ENCODE results near the gene PTPRT. TPM values are rescaled to one million over a fixed set of nuclear protein-coding genes. Genes with fewer than 3 reads are reported as not detected.

Gene PTPRT
- total RNA-seq, 1 experiment from 2014 or later, result not detected

DNA sequence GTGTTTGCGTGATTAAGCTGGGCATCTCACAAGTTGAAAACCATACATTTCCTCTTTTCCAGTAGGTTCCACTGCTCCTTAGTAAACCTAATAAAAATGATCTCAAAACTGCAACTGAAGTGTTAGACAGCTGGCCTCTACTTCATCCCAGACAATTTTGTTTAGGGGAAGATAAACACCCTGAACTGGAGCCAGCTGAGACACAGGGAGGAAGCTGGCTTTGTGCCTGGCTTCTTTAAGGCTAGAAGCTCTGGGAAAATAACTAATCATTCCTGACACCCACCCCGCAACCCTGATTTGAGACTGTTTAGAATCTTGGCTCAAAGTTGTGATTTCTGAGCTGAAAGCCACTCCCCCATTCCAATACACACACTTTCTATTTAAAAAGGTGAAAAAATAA is 11.6 kb downstream of the PTPRT start:
- DNase-seq (ENCODE audit: low read depth, low spot score) (no peak), ATAC-seq (no peak)
- Histone ChIP-seq H3K9ac (ENCODE audit: low read length) (no peak overlapping the region), H4K20me1 (ENCODE audit: insufficient read depth) (no peaks in the 10 kb centered on the region), H3K27me3 (ENCODE audit: insufficient read depth, low read length) (peaks cover 6% of the 10 kb centered on the region; the same call in 1 of the 2 replicates), H3K9me3 (ENCODE audit: control insufficient read depth in 1 of 2, insufficient read depth in 1 of 2, low read depth in 1 of 2, low read length in 2 of 2) (no peaks in the 10 kb centered on the region), H3K4me3 (replicated peaks in 1 of 2; ENCODE audit: low read depth in 1 of 2, low read length in 2 of 2) (no peak overlapping the region), H3K9me2 (ENCODE audit: insufficient read depth) (no peaks in the 10 kb centered on the region), H3K36me3 (ENCODE audit: control insufficient read depth in 1 of 2, insufficient read depth in 2 of 2, low read length in 2 of 2) (no peaks in the 10 kb centered on the region), H3K27ac (ENCODE audit: low read depth, low read length) (no peak overlapping the region), H3K79me2 (ENCODE audit: insufficient read depth, low read length) (no peaks in the 10 kb centered on the region), H3K4me1 (ENCODE audit: control insufficient read depth in 1 of 2, insufficient read depth in 2 of 2, low read length in 2 of 2) (no peaks in the 10 kb centered on the region), H3K4me2 (ENCODE audit: low read length) (no peak overlapping the region), H2AFZ (ENCODE audit: low read depth, low read length, poor library complexity, severe bottlenecking) (no peak overlapping the region)
- intact Hi-C loops (cut with micrococcal nuclease), result no loop called here
- POLR2A ChIA-PET, result no interaction called here
- RAD21 ChIA-PET (ENCODE audit: low non-redundant PET in 1 of 2, low total read pairs in 2 of 2, uncharacterized antibody in 2 of 2, unreplicated experiment in 2 of 2), result no interaction called here
- TF ChIP-seq EZH2phosphoT487 (IDR thresholded peaks at IDR 0.05; ENCODE audit: borderline replicate concordance), result no peak
- no peak for TF ChIP-seq CEBPB (IDR thresholded peaks at IDR 0.05; ENCODE audit: low read depth)
- TF ChIP-seq, protein P1, sequence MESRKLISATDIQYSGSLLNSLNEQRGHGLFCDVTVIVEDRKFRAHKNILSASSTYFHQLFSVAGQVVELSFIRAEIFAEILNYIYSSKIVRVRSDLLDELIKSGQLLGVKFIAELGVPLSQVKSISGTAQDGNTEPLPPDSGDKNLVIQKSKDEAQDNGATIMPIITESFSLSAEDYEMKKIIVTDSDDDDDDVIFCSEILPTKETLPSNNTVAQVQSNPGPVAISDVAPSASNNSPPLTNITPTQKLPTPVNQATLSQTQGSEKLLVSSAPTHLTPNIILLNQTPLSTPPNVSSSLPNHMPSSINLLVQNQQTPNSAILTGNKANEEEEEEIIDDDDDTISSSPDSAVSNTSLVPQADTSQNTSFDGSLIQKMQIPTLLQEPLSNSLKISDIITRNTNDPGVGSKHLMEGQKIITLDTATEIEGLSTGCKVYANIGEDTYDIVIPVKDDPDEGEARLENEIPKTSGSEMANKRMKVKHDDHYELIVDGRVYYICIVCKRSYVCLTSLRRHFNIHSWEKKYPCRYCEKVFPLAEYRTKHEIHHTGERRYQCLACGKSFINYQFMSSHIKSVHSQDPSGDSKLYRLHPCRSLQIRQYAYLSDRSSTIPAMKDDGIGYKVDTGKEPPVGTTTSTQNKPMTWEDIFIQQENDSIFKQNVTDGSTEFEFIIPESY (IDR thresholded peaks at IDR 0.05; ENCODE audit: extremely low read depth, insufficient replicate concordance, low read length), result no peak
- no peak for TF ChIP-seq ZFX (IDR thresholded peaks at IDR 0.05)
- no peak for TF ChIP-seq TCF7L2 (IDR thresholded peaks at IDR 0.05; ENCODE audit: borderline replicate concordance, extremely low read depth, insufficient read depth, insufficient read length)
- TF ChIP-seq ELF1 (IDR thresholded peaks at IDR 0.05; ENCODE audit: borderline replicate concordance, low read depth), result no peak
- no peak for TF ChIP-seq SP1 (IDR thresholded peaks at IDR 0.05; ENCODE audit: low read depth)
- TF ChIP-seq, protein P2, sequence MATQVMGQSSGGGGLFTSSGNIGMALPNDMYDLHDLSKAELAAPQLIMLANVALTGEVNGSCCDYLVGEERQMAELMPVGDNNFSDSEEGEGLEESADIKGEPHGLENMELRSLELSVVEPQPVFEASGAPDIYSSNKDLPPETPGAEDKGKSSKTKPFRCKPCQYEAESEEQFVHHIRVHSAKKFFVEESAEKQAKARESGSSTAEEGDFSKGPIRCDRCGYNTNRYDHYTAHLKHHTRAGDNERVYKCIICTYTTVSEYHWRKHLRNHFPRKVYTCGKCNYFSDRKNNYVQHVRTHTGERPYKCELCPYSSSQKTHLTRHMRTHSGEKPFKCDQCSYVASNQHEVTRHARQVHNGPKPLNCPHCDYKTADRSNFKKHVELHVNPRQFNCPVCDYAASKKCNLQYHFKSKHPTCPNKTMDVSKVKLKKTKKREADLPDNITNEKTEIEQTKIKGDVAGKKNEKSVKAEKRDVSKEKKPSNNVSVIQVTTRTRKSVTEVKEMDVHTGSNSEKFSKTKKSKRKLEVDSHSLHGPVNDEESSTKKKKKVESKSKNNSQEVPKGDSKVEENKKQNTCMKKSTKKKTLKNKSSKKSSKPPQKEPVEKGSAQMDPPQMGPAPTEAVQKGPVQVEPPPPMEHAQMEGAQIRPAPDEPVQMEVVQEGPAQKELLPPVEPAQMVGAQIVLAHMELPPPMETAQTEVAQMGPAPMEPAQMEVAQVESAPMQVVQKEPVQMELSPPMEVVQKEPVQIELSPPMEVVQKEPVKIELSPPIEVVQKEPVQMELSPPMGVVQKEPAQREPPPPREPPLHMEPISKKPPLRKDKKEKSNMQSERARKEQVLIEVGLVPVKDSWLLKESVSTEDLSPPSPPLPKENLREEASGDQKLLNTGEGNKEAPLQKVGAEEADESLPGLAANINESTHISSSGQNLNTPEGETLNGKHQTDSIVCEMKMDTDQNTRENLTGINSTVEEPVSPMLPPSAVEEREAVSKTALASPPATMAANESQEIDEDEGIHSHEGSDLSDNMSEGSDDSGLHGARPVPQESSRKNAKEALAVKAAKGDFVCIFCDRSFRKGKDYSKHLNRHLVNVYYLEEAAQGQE (IDR thresholded peaks at IDR 0.05; ENCODE audit: low read depth), result no peak
- no peak for TF ChIP-seq FOSL1 (IDR thresholded peaks at IDR 0.05; ENCODE audit: low read depth)
- CTCF ChIA-PET, result no interaction called here
- BruUV-seq (replicated peaks), result no TSS peak

Measured in HCT116 (cell line).